ENCODE results near the gene LBR. TPM values are rescaled to one million over a fixed set of nuclear protein-coding genes. Genes with fewer than 3 reads are reported as not detected.
A peak's percentile ranks its signal among the peaks of the same experiment; 100 is the strongest.

The LBR gene
- total and polyA plus RNA-seq, 2 experiments from 2014 or later: 29.6 to 54.2 TPM

DNA sequence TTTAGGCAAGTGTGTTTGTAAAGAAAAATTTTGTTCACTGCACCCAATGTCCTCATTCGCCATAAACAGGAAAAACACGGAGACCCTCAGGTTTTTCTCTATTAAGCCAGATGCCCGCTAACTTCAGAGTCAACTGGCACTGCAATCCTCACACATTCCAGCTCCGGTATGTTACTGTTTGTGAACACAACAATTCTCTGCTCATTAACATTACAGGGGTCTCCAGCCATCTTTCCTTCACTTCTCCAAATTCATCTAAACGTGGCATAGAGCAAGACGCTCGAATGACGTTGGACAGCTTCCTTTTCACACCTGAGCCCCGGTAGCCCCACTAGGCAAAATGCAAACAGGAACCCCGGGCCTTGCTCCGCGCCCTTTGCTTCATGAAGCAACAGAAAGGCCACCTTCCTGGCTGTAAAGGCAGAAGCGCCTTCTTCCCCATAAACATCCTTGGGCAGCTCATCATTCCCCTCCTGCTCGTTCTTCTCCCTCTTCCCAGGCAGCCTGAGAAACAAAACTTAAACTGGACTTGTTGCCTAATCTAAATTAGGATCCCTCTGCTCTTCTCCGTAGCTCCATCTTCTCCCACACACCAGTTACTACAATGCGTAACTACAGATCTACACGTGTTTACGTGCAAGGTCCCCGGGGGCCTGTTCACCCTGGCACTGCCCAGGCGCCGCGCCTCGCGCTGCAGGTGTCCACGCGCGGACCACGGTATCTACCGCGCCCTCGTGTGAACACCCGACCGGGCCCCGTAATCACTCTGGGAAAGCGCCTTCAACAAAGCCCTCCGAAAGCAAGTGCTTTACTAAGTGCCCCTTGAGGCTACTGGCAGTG, 1.2 kb downstream of the LBR start:
- Histone ChIP-seq H3K4me1 (ENCODE audit: insufficient read depth) (peaks cover 50% of the 10 kb centered on the region), H3K79me2 (peaks cover 58% of the 10 kb centered on the region), H3K36me3 (replicated peaks; ENCODE audit: insufficient read depth, low read depth) (no peaks in the 10 kb centered on the region), H3K27ac (peak overlapping the region; percentile 89), H2AFZ (peak overlapping the region; percentile 79), H3K9me2 (replicated peaks; ENCODE audit: insufficient read depth) (no peaks in the 10 kb centered on the region), H3K9me3 (ENCODE audit: low read depth) (no peaks in the 10 kb centered on the region), H3K27me3 (no peaks in the 10 kb centered on the region), H4K20me1 (ENCODE audit: insufficient read depth, poor library complexity, severe bottlenecking) (peaks cover 39% of the 10 kb centered on the region), H3K4me3 (peak overlapping the region; percentile 93), H3K4me2 (peak overlapping the region; percentile 92)
- TF ChIP-seq EZH2phosphoT487 (IDR thresholded peaks at IDR 0.05; ENCODE audit: low read depth, severe bottlenecking, unreplicated experiment): no peak
- TF ChIP-seq, protein P1, sequence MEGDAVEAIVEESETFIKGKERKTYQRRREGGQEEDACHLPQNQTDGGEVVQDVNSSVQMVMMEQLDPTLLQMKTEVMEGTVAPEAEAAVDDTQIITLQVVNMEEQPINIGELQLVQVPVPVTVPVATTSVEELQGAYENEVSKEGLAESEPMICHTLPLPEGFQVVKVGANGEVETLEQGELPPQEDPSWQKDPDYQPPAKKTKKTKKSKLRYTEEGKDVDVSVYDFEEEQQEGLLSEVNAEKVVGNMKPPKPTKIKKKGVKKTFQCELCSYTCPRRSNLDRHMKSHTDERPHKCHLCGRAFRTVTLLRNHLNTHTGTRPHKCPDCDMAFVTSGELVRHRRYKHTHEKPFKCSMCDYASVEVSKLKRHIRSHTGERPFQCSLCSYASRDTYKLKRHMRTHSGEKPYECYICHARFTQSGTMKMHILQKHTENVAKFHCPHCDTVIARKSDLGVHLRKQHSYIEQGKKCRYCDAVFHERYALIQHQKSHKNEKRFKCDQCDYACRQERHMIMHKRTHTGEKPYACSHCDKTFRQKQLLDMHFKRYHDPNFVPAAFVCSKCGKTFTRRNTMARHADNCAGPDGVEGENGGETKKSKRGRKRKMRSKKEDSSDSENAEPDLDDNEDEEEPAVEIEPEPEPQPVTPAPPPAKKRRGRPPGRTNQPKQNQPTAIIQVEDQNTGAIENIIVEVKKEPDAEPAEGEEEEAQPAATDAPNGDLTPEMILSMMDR (IDR thresholded peaks at IDR 0.05; ENCODE audit: poor library complexity): no peak
- no peak for TF ChIP-seq EZH2 (IDR thresholded peaks at IDR 0.05; ENCODE audit: borderline replicate concordance)
- DNase-seq (ENCODE audit: low spot score): peak; percentile 55
- 4% methylated on average over 36 of the region's 36 CpGs for WGBS (ENCODE audit: low lambda C conversion rate, missing lambda C conversion rate)

DNA sequence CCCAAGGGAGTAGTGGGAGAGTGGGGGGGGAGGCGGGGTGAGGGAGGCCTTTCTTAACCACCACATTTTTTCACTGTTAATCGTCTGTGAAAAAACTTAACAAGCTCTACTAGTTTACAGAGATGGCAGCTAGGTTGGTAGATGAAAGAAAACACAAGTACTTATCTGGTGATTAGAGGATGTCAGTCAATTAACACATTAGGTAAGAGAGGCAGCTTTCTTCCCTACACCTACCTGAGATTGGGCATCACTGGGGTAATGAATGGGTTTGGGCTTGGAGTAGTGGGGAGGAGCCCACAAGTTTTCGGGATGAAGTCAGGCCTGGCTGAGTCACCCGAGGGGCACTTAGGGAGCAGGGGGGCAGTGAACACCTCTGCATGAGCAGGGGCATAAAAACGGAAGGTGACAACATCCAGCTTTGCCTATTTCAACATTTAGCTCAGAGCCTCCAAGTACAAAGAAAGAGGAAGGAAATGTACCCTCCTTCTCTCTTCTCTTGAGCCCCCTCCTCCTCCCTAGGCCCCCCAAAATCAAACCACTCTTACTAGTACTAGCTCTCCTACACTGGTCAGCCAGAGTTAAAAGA, 2.5 kb downstream of the LBR start:
- Histone ChIP-seq H3K9me2 (replicated peaks; ENCODE audit: insufficient read depth) (no peaks in the 10 kb centered on the region), H3K27me3 (no peaks in the 10 kb centered on the region), H3K9me3 (ENCODE audit: low read depth) (no peaks in the 10 kb centered on the region), H3K79me2 (peaks cover 71% of the 10 kb centered on the region), H2AFZ (no peak overlapping the region), H3K27ac (no peak overlapping the region), H3K36me3 (replicated peaks; ENCODE audit: insufficient read depth, low read depth) (no peaks in the 10 kb centered on the region), H4K20me1 (ENCODE audit: insufficient read depth, poor library complexity, severe bottlenecking) (peaks cover 39% of the 10 kb centered on the region), H3K4me1 (ENCODE audit: insufficient read depth) (peaks cover 50% of the 10 kb centered on the region), H3K4me2 (peak overlapping the region; percentile 92), H3K4me3 (no peak overlapping the region)
- TF ChIP-seq, protein P1 (IDR thresholded peaks at IDR 0.05; ENCODE audit: poor library complexity): no peak
- TF ChIP-seq EZH2phosphoT487 (IDR thresholded peaks at IDR 0.05; ENCODE audit: low read depth, severe bottlenecking, unreplicated experiment) (no peak), EZH2 (IDR thresholded peaks at IDR 0.05; ENCODE audit: borderline replicate concordance) (no peak)
- WGBS (ENCODE audit: low lambda C conversion rate, missing lambda C conversion rate): 44% methylated on average over 5 of the region's 5 CpGs
- no peak for DNase-seq (ENCODE audit: low spot score)

DNA sequence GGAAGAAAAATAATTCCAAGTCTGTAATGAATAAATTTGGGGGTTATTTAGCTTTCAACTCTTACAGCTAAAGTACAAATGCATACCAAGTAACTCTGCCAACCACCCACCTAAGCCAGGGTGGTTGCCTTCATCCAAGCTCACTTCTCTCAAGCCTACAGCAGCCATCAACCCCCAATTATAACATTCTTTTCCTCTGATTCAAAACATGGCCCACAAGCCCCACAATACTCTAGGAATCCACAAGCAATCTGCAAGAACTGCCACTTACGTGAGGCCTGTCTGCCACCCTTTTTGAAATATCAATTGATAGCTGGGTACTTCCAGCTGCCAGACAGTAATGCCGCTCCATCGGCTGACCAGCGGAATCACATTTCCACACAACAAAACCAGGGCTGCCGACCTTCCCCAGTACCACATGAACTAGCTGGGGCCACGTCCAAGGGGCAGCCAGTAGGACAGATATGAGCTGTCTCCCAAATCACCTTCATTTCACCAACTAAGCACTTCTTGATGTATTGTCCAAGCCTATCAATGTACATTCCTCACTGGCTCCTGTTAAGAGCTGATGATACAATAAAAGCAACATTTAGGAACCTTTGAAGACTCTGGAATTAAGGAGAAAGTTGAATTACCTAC, 3.2 kb downstream of the LBR start:
- Histone ChIP-seq H3K27ac (no peak overlapping the region), H3K4me2 (peak overlapping the region; percentile 92), H3K9me3 (ENCODE audit: low read depth) (no peaks in the 10 kb centered on the region), H3K4me1 (ENCODE audit: insufficient read depth) (peaks cover 50% of the 10 kb centered on the region), H3K79me2 (peaks cover 77% of the 10 kb centered on the region), H3K9me2 (replicated peaks; ENCODE audit: insufficient read depth) (no peaks in the 10 kb centered on the region), H3K27me3 (no peaks in the 10 kb centered on the region), H3K4me3 (no peak overlapping the region), H2AFZ (no peak overlapping the region), H4K20me1 (ENCODE audit: insufficient read depth, poor library complexity, severe bottlenecking) (peaks cover 39% of the 10 kb centered on the region), H3K36me3 (replicated peaks; ENCODE audit: insufficient read depth, low read depth) (no peaks in the 10 kb centered on the region)
- no peak for TF ChIP-seq EZH2phosphoT487 (IDR thresholded peaks at IDR 0.05; ENCODE audit: low read depth, severe bottlenecking, unreplicated experiment)
- TF ChIP-seq, protein P1 (IDR thresholded peaks at IDR 0.05; ENCODE audit: poor library complexity): no peak
- no peak for TF ChIP-seq EZH2 (IDR thresholded peaks at IDR 0.05; ENCODE audit: borderline replicate concordance)
- no peak for DNase-seq (ENCODE audit: low spot score)
- WGBS (ENCODE audit: low lambda C conversion rate, missing lambda C conversion rate): 72% methylated on average over 6 of the region's 6 CpGs

All from hepatocyte (in vitro differentiated cells).